ENCODE data around the gene RD3L.

The RD3L gene

GRCh38 chr14:103905842-103906456 is 36.4 kb downstream of the RD3L start:
- ChIA-PET POLR2A (interaction anchor here (0.6 kb wide), 1 partner anchor 152 kb away, joined by 3 read pairs; no protein-coding TSS in a partner anchor), CTCF (interaction anchor here (0.6 to 10.8 kb wide), 18 partner anchors 8 to 738 kb away, joined by 3 to 119 read pairs (median 4); no protein-coding TSS in a partner anchor)
- peaks cover 2 to 11% (median 10%) of the 10 kb centered on the region in 4 experiments for H3K4me1 ChIP-seq (ENCODE audit: control extremely low read depth in 1 of 4, control insufficient read depth in 4 of 4, insufficient read depth in 4 of 4, low read length in 3 of 4)
- peaks cover 0 to under 1% (median under 1%) of the 10 kb centered on the region in 4 experiments for H3K36me3 ChIP-seq (ENCODE audit: control insufficient read depth in 4 of 4, insufficient read depth in 4 of 4, low read length in 3 of 4)
- DNase-seq = peak in 2 of 3 donors; percentile 65 to 71
- H3K27ac ChIP-seq (ENCODE audit: insufficient read depth in 1 of 2, low read depth in 1 of 2, low read length in 2 of 2, poor library complexity in 1 of 2, severe bottlenecking in 2 of 2) = no peak overlapping the region
- H3K9me3 ChIP-seq (ENCODE audit: control extremely low read depth in 1 of 5, control insufficient read depth in 4 of 5, insufficient read depth in 2 of 5, low read depth in 1 of 5, low read length in 4 of 5) = no peaks in the 10 kb centered on the region
- 28% methylated on average over 15 of the region's 22 CpGs for WGBS (ENCODE audit: insufficient coverage)
- H3K27me3 ChIP-seq (replicated peaks in 2 of 5; ENCODE audit: control insufficient read depth in 4 of 5, insufficient read depth in 5 of 5, low read length in 4 of 5) = no peaks in the 10 kb centered on the region
- no peak overlapping the region for H3K4me3 ChIP-seq (ENCODE audit: control insufficient read depth in 1 of 7, extremely low read depth in 1 of 7, insufficient read depth in 4 of 7, low read depth in 2 of 7, low read length in 6 of 7)

DNA sequence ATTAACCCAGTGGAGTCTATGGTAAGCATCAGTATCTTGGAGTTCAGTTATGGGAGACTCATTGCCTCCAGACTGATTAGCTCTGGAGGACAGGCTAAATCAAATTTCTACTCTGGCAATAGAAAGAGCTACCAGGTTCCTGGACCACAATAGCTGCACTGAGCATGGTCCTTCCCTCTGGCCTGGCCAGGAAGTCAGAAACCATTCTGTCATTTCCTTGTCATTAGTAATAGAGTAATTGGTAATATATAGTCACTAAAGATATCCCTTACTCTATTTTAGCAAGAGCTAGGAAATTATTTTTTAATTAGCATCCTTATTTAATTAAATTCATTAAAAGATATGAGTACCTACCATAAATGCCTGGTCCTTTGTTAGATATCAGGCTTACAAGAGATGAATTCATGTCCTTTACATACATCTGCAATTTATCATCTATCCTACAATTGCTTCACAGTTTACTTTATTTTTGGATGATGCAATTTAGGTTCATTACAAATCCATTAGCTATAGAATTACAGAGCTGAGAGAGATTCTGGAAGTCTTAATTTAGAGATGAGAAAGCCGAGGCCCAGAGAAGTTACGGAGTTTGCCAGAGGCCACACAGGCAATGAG is 37.7 kb downstream of the RD3L start:
- no peak for DNase-seq
- Histone ChIP-seq H3K27ac (ENCODE audit: insufficient read depth in 1 of 2, low read depth in 1 of 2, low read length in 2 of 2, poor library complexity in 1 of 2, severe bottlenecking in 2 of 2) (no peak overlapping the region), H3K36me3 (ENCODE audit: control insufficient read depth in 4 of 4, insufficient read depth in 4 of 4, low read length in 3 of 4) (no peaks in the 10 kb centered on the region), H3K27me3 (replicated peaks in 2 of 5; ENCODE audit: control insufficient read depth in 4 of 5, insufficient read depth in 5 of 5, low read length in 4 of 5) (no peaks in the 10 kb centered on the region), H3K4me3 (ENCODE audit: control insufficient read depth in 1 of 7, extremely low read depth in 1 of 7, insufficient read depth in 4 of 7, low read depth in 2 of 7, low read length in 6 of 7) (no peak overlapping the region), H3K4me1 (ENCODE audit: control extremely low read depth in 1 of 4, control insufficient read depth in 4 of 4, insufficient read depth in 4 of 4, low read length in 3 of 4) (peaks cover 2 to 7% (median 4%) of the 10 kb centered on the region in 4 experiments), H3K9me3 (ENCODE audit: control extremely low read depth in 1 of 5, control insufficient read depth in 4 of 5, insufficient read depth in 2 of 5, low read depth in 1 of 5, low read length in 4 of 5) (no peaks in the 10 kb centered on the region)
- ChIA-PET CTCF (interaction anchor here (0.6 to 10.8 kb wide), 14 partner anchors 10 to 738 kb away, joined by 3 to 119 read pairs (median 6); a partner anchor contains a TSS), POLR2A (no interaction called here)
- WGBS (ENCODE audit: insufficient coverage) = no CpG with 5 or more reads among the region's 2 CpGs

GRCh38 chr14:103899833-103900232 is 42.5 kb downstream of the RD3L start:
- Histone ChIP-seq H3K27ac (ENCODE audit: insufficient read depth in 1 of 2, low read depth in 1 of 2, low read length in 2 of 2, poor library complexity in 1 of 2, severe bottlenecking in 2 of 2) (no peak overlapping the region), H3K36me3 (ENCODE audit: control insufficient read depth in 4 of 4, insufficient read depth in 4 of 4, low read length in 3 of 4) (no peaks in the 10 kb centered on the region), H3K4me3 (ENCODE audit: control insufficient read depth in 1 of 7, extremely low read depth in 1 of 7, insufficient read depth in 4 of 7, low read depth in 2 of 7, low read length in 6 of 7) (no peak overlapping the region), H3K9me3 (ENCODE audit: control extremely low read depth in 1 of 5, control insufficient read depth in 4 of 5, insufficient read depth in 2 of 5, low read depth in 1 of 5, low read length in 4 of 5) (peaks cover 0 to 3% (median 0%) of the 10 kb centered on the region in 5 experiments), H3K27me3 (replicated peaks in 2 of 5; ENCODE audit: control insufficient read depth in 4 of 5, insufficient read depth in 5 of 5, low read length in 4 of 5) (peaks cover 0 to 6% (median 0%) of the 10 kb centered on the region in 5 experiments), H3K4me1 (ENCODE audit: control extremely low read depth in 1 of 4, control insufficient read depth in 4 of 4, insufficient read depth in 4 of 4, low read length in 3 of 4) (peaks cover 0 to 2% (median 1%) of the 10 kb centered on the region in 4 experiments)
- WGBS (ENCODE audit: insufficient coverage) = 97% methylated on average over 14 of the region's 14 CpGs
- CTCF ChIA-PET = interaction anchor here (0.7 to 2.7 kb wide), 13 partner anchors 9 to 97 kb away, joined by 3 to 24 read pairs (median 4); no protein-coding TSS in a partner anchor
- DNase-seq = no peak
- POLR2A ChIA-PET = no interaction called here

DNA sequence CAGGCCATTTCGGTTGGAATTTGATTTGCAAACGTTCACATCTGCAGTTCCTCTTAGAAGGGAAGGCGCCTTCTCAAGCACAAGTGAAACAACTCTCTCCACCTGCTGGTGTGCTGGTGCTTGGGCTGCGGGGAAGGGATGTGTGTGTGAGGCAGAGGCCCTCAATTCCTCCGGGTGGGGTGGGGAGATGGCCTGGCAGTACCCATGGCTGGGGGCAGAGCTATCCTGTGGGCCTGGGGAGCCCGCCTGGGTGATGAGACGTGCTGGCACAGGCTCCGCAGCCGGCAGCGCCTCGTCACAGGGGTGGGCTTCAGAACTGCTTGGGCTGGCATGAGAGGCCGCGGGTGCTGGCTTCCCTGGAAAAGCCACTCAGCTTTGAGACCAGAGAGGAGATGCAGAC is 43.0 kb downstream of the RD3L start:
- Histone ChIP-seq H3K36me3 (ENCODE audit: control insufficient read depth in 4 of 4, insufficient read depth in 4 of 4, low read length in 3 of 4) (no peaks in the 10 kb centered on the region), H3K27ac (ENCODE audit: insufficient read depth in 1 of 2, low read depth in 1 of 2, low read length in 2 of 2, poor library complexity in 1 of 2, severe bottlenecking in 2 of 2) (no peak overlapping the region), H3K4me3 (ENCODE audit: control insufficient read depth in 1 of 7, extremely low read depth in 1 of 7, insufficient read depth in 4 of 7, low read depth in 2 of 7, low read length in 6 of 7) (no peak overlapping the region), H3K9me3 (ENCODE audit: control extremely low read depth in 1 of 5, control insufficient read depth in 4 of 5, insufficient read depth in 2 of 5, low read depth in 1 of 5, low read length in 4 of 5) (peaks cover 0 to 3% (median 0%) of the 10 kb centered on the region in 5 experiments), H3K4me1 (ENCODE audit: control extremely low read depth in 1 of 4, control insufficient read depth in 4 of 4, insufficient read depth in 4 of 4, low read length in 3 of 4) (peaks cover 0 to 2% (median under 1%) of the 10 kb centered on the region in 4 experiments), H3K27me3 (replicated peaks in 2 of 5; ENCODE audit: control insufficient read depth in 4 of 5, insufficient read depth in 5 of 5, low read length in 4 of 5) (peaks cover 0 to 6% (median 0%) of the 10 kb centered on the region in 5 experiments)
- ChIA-PET POLR2A (no interaction called here), CTCF (interaction anchor here (0.6 to 2.7 kb wide), 8 partner anchors 9 to 97 kb away, joined by 3 to 24 read pairs (median 3); no protein-coding TSS in a partner anchor)
- DNase-seq = peak in 2 of 3 donors; percentile 37 to 45
- 80% methylated on average over 11 of the region's 13 CpGs for WGBS (ENCODE audit: insufficient coverage)

GRCh38 chr14:103898711-103899110 is 43.6 kb downstream of the RD3L start:
- ChIA-PET POLR2A (no interaction called here), CTCF (interaction anchor here (0.6 to 2.7 kb wide), 5 partner anchors 16 to 96 kb away, joined by 3 to 24 read pairs (median 3); no protein-coding TSS in a partner anchor)
- 97% methylated on average over 9 of the region's 9 CpGs for WGBS (ENCODE audit: insufficient coverage)

GRCh38 chr14:103898204-103898603 is 44.1 kb downstream of the RD3L start:
- H3K4me1 ChIP-seq (ENCODE audit: control extremely low read depth in 1 of 4, control insufficient read depth in 4 of 4, insufficient read depth in 4 of 4, low read length in 3 of 4) = peaks cover 0 to 2% (median under 1%) of the 10 kb centered on the region in 4 experiments
- peaks cover 0 to 3% (median 0%) of the 10 kb centered on the region in 5 experiments for H3K9me3 ChIP-seq (ENCODE audit: control extremely low read depth in 1 of 5, control insufficient read depth in 4 of 5, insufficient read depth in 2 of 5, low read depth in 1 of 5, low read length in 4 of 5)
- DNase-seq = no peak
- H3K4me3 ChIP-seq (ENCODE audit: control insufficient read depth in 1 of 7, extremely low read depth in 1 of 7, insufficient read depth in 4 of 7, low read depth in 2 of 7, low read length in 6 of 7) = no peak overlapping the region
- ChIA-PET CTCF (interaction anchor here (0.7 to 2.1 kb wide), 4 partner anchors 16 to 96 kb away, joined by 3 to 4 read pairs (median 3); no protein-coding TSS in a partner anchor), POLR2A (no interaction called here)
- 100% methylated on average over 1 of the region's 4 CpGs for WGBS (ENCODE audit: insufficient coverage)
- no peaks in the 10 kb centered on the region for H3K36me3 ChIP-seq (ENCODE audit: control insufficient read depth in 4 of 4, insufficient read depth in 4 of 4, low read length in 3 of 4)
- no peak overlapping the region for H3K27ac ChIP-seq (ENCODE audit: insufficient read depth in 1 of 2, low read depth in 1 of 2, low read length in 2 of 2, poor library complexity in 1 of 2, severe bottlenecking in 2 of 2)
- H3K27me3 ChIP-seq (replicated peaks in 2 of 5; ENCODE audit: control insufficient read depth in 4 of 5, insufficient read depth in 5 of 5, low read length in 4 of 5) = peaks cover 0 to 6% (median 0%) of the 10 kb centered on the region in 5 experiments

More at GRCh38 chr14:103898711-103899110, 43.6 kb downstream of the RD3L start:
- Histone ChIP-seq H3K27me3 (replicated peaks in 2 of 5; ENCODE audit: control insufficient read depth in 4 of 5, insufficient read depth in 5 of 5, low read length in 4 of 5) (peaks cover 0 to 6% (median 0%) of the 10 kb centered on the region in 5 experiments), H3K36me3 (ENCODE audit: control insufficient read depth in 4 of 4, insufficient read depth in 4 of 4, low read length in 3 of 4) (no peaks in the 10 kb centered on the region), H3K27ac (ENCODE audit: insufficient read depth in 1 of 2, low read depth in 1 of 2, low read length in 2 of 2, poor library complexity in 1 of 2, severe bottlenecking in 2 of 2) (no peak overlapping the region), H3K9me3 (ENCODE audit: control extremely low read depth in 1 of 5, control insufficient read depth in 4 of 5, insufficient read depth in 2 of 5, low read depth in 1 of 5, low read length in 4 of 5) (peaks cover 0 to 3% (median 0%) of the 10 kb centered on the region in 5 experiments), H3K4me1 (ENCODE audit: control extremely low read depth in 1 of 4, control insufficient read depth in 4 of 4, insufficient read depth in 4 of 4, low read length in 3 of 4) (peaks cover 0 to 2% (median under 1%) of the 10 kb centered on the region in 4 experiments), H3K4me3 (ENCODE audit: control insufficient read depth in 1 of 7, extremely low read depth in 1 of 7, insufficient read depth in 4 of 7, low read depth in 2 of 7, low read length in 6 of 7) (no peak overlapping the region)
- no peak for DNase-seq
